Stimulated activated CD8-positive, alpha-beta memory T cell treated with anti-CD3 and anti-CD28 coated beads, Interleukin-15, amount 100 ng/mL, for 4 hours (primary cell): ENCODE measurements around the gene JARID2.

ENCODE experiments used
- DNase-seq, 2 donors: peaks; one replicate each; pipeline ENCODE4 v3.0.0-alpha.2; 2020; ENCODE audit warnings: low read depth in 2 of 2

The JARID2 gene

GRCh38 chr6:15264412-15264811 is 18.5 kb downstream of the JARID2 start:
- no peak for DNase-seq

- DNase-seq, result no peak
Observed at GRCh38 chr6:15264902-15265761, 19.3 kb downstream of the JARID2 start.

- no peak for DNase-seq
Observed at GRCh38 chr6:15265787-15266186, 19.9 kb downstream of the JARID2 start.

GRCh38 chr6:15266423-15266996 is 20.6 kb downstream of the JARID2 start:
- no peak for DNase-seq

GRCh38 chr6:15267221-15267620 is 21.4 kb downstream of the JARID2 start:
- DNase-seq, result no peak

GRCh38 chr6:15268137-15268908 is 22.5 kb downstream of the JARID2 start:
- DNase-seq, result no peak

GRCh38 chr6:15269011-15269410 is 23.1 kb downstream of the JARID2 start:
- no peak for DNase-seq

GRCh38 chr6:15269619-15270018 is 23.8 kb downstream of the JARID2 start:
- DNase-seq, result no peak

GRCh38 chr6:15270402-15270801 is 24.5 kb downstream of the JARID2 start:
- no peak for DNase-seq

GRCh38 chr6:15272562-15272961 is 26.7 kb downstream of the JARID2 start:
- no peak for DNase-seq

- DNase-seq, result no peak
Observed at GRCh38 chr6:15274692-15275387, 29.0 kb downstream of the JARID2 start.

GRCh38 chr6:15276036-15276985 is 30.4 kb downstream of the JARID2 start:
- no peak for DNase-seq

GRCh38 chr6:15279047-15279661 is 33.3 kb downstream of the JARID2 start:
- no peak for DNase-seq

- no peak for DNase-seq
Observed at GRCh38 chr6:15280028-15280427, 34.2 kb downstream of the JARID2 start.

GRCh38 chr6:15280961-15281360 is 35.1 kb downstream of the JARID2 start:
- DNase-seq, result no peak

- DNase-seq, result no peak
Observed at GRCh38 chr6:15282334-15282733, 36.5 kb downstream of the JARID2 start.

- no peak for DNase-seq
Observed at GRCh38 chr6:15283986-15284361, 38.1 kb downstream of the JARID2 start.

GRCh38 chr6:15284743-15285142 is 38.9 kb downstream of the JARID2 start:
- no peak for DNase-seq

GRCh38 chr6:15285682-15286294 is 39.9 kb downstream of the JARID2 start:
- no peak for DNase-seq
